ENCODE results near the gene ARHGAP15. TPM values are rescaled to one million over a fixed set of nuclear protein-coding genes. Genes with fewer than 3 reads are reported as not detected.

The ARHGAP15 gene
- total RNA-seq, 1 donor from 2014 or later, result 54.1 TPM

DNA sequence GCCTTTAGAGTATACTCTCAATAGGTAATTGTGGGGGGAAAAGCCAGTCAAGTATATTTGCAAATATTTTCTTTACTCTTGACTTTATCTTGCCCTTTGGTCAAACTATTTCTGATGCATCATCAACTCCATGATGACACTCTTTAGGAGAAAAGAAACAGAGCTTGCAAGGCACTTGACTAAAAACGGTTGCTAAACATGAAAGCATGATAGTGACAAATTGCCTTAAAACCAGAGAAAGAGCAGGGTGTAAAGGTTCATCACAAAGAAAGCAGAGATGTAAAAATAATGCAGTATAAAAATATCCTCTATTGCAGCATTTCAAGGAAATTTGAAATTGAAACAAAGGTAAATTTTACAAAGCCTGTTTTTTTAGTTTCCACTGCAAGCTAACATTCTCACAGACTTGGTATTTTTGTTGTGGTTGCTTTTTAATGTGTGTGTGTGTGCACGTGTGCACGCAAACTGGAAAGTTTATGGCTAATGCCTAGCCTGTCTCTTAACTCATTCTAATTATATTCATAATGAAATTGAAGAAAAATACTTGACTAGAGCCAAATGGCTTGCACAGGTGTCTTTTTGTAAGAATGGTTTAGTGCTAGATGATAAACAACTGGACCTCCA, 503.6 kb downstream of the ARHGAP15 start:
- Mint-ChIP-seq H3K27me3 (ENCODE audit: low read depth) (no peaks in the 10 kb centered on the region), H3K9me3 (peaks cover 17% of the 10 kb centered on the region), H3K4me3 (ENCODE audit: low read depth) (no peak overlapping the region), H3K36me3 (ENCODE audit: low read depth) (peaks cover 79% of the 10 kb centered on the region), H3K27ac (no peak overlapping the region), H3K4me1 (ENCODE audit: low read depth) (no peaks in the 10 kb centered on the region)
- intact Hi-C loops (cut with micrococcal nuclease), result no loop called here
- no peak for DNase-seq (ENCODE audit: low spot score)

- H3K4me1 Mint-ChIP-seq (ENCODE audit: low read depth), result no peaks in the 10 kb centered on the region
- intact Hi-C loops (cut with micrococcal nuclease), result no loop called here
- H3K27me3 Mint-ChIP-seq (ENCODE audit: low read depth), result no peaks in the 10 kb centered on the region
- peaks cover 74% of the 10 kb centered on the region for H3K36me3 Mint-ChIP-seq (ENCODE audit: low read depth)
- H3K4me3 Mint-ChIP-seq (ENCODE audit: low read depth), result no peak overlapping the region
- H3K27ac Mint-ChIP-seq, result no peak overlapping the region
- DNase-seq (ENCODE audit: low spot score), result no peak
- peaks cover 17% of the 10 kb centered on the region for H3K9me3 Mint-ChIP-seq
Observed at GRCh38 chr2:143633419-143633818, 504.2 kb downstream of the ARHGAP15 start.

- H3K4me1 Mint-ChIP-seq (ENCODE audit: low read depth), result no peaks in the 10 kb centered on the region
- no peak overlapping the region for H3K27ac Mint-ChIP-seq
- H3K9me3 Mint-ChIP-seq, result peaks cover 17% of the 10 kb centered on the region
- H3K27me3 Mint-ChIP-seq (ENCODE audit: low read depth), result no peaks in the 10 kb centered on the region
- intact Hi-C loops (cut with micrococcal nuclease), result no loop called here
- DNase-seq (ENCODE audit: low spot score), result no peak
- H3K4me3 Mint-ChIP-seq (ENCODE audit: low read depth), result no peak overlapping the region
- H3K36me3 Mint-ChIP-seq (ENCODE audit: low read depth), result peaks cover 74% of the 10 kb centered on the region
Observed at GRCh38 chr2:143635302-143635701, 506.1 kb downstream of the ARHGAP15 start.

DNA sequence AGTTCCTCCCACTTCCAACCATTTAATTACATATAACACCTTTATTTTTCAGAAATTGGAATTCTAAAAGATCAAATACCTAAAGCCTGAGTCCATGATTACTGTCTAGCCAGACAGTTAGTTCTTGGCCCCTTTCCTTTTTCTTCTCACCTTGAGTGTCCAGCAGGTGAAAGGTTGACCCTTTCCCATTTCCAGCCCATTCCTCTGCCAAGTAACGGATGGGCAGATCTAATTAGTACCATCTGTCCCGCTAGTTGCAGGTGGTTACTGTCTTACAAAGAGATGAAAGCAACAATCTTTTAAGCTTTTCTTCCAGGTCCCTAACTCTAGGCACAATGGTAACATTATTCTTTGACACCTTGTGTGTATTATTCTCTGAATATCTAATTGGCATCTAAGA, 506.7 kb downstream of the ARHGAP15 start:
- Mint-ChIP-seq H3K27me3 (ENCODE audit: low read depth) (no peaks in the 10 kb centered on the region), H3K9me3 (peaks cover 17% of the 10 kb centered on the region), H3K27ac (no peak overlapping the region), H3K4me3 (ENCODE audit: low read depth) (no peak overlapping the region), H3K4me1 (ENCODE audit: low read depth) (no peaks in the 10 kb centered on the region), H3K36me3 (ENCODE audit: low read depth) (peaks cover 73% of the 10 kb centered on the region)
- intact Hi-C loops (cut with micrococcal nuclease), result no loop called here
- DNase-seq (ENCODE audit: low spot score), result no peak

GRCh38 chr2:143640826-143641225, 511.6 kb downstream of the ARHGAP15 start:
- no peaks in the 10 kb centered on the region for H3K4me1 Mint-ChIP-seq (ENCODE audit: low read depth)
- no peak for DNase-seq (ENCODE audit: low spot score)
- intact Hi-C loops (cut with micrococcal nuclease), result no loop called here
- H3K27me3 Mint-ChIP-seq (ENCODE audit: low read depth), result no peaks in the 10 kb centered on the region
- no peak overlapping the region for H3K27ac Mint-ChIP-seq
- H3K4me3 Mint-ChIP-seq (ENCODE audit: low read depth), result no peak overlapping the region
- peaks cover 58% of the 10 kb centered on the region for H3K36me3 Mint-ChIP-seq (ENCODE audit: low read depth)
- peaks cover 17% of the 10 kb centered on the region for H3K9me3 Mint-ChIP-seq

DNA sequence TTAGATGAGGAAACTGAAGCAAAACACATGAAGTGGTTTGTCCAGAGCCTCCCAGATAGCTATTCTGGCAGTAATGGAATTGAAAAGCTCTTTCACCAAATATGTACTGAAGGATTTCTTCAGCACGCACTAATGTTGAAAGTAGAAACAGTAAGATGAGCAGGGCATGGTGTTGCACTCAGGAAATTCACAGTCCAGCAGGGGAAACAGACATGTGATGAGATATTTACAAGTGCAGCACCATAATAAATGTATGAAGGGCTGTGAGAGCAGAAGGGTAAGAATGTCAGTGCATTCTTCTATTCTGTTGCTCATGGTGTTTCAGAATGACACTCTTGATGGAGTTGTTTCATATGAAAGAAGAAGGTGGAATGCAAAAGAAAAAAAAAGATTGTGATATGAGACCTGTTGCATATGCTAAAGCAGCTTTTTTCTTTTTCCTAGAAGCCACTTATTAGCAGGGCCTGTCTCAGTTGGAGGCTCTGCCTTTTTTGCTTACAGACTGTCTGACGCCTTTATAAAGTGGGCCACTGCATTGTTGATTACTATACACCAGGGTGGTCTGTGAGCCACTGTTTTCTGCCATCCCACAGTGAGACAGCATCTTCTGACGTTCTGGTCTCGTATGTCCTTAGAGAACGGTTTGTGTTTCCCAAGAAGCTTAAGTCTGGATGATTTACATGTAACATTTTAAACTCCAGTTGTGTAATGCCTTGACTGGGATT, 516.9 kb downstream of the ARHGAP15 start:
- Mint-ChIP-seq H3K27ac (no peak overlapping the region), H3K27me3 (ENCODE audit: low read depth) (no peaks in the 10 kb centered on the region), H3K36me3 (ENCODE audit: low read depth) (peaks cover 66% of the 10 kb centered on the region), H3K4me3 (ENCODE audit: low read depth) (no peak overlapping the region), H3K9me3 (peaks cover 9% of the 10 kb centered on the region), H3K4me1 (ENCODE audit: low read depth) (no peaks in the 10 kb centered on the region)
- no peak for DNase-seq (ENCODE audit: low spot score)
- intact Hi-C loops (cut with micrococcal nuclease), result no loop called here

- Mint-ChIP-seq H3K27ac (no peak overlapping the region), H3K4me3 (ENCODE audit: low read depth) (no peak overlapping the region), H3K27me3 (ENCODE audit: low read depth) (no peaks in the 10 kb centered on the region), H3K4me1 (ENCODE audit: low read depth) (no peaks in the 10 kb centered on the region), H3K9me3 (peaks cover 28% of the 10 kb centered on the region), H3K36me3 (ENCODE audit: low read depth) (peaks cover 69% of the 10 kb centered on the region)
- no peak for DNase-seq (ENCODE audit: low spot score)
- intact Hi-C loops (cut with micrococcal nuclease), result no loop called here
Observed at GRCh38 chr2:143649226-143649740, 520.1 kb downstream of the ARHGAP15 start.

- Mint-ChIP-seq H3K27me3 (ENCODE audit: low read depth) (no peaks in the 10 kb centered on the region), H3K9me3 (peaks cover 30% of the 10 kb centered on the region), H3K36me3 (ENCODE audit: low read depth) (peaks cover 66% of the 10 kb centered on the region), H3K4me3 (ENCODE audit: low read depth) (no peak overlapping the region), H3K27ac (no peak overlapping the region), H3K4me1 (ENCODE audit: low read depth) (peaks cover 17% of the 10 kb centered on the region)
- intact Hi-C loops (cut with micrococcal nuclease), result no loop called here
- DNase-seq (ENCODE audit: low spot score), result no peak
Observed at GRCh38 chr2:143652692-143653091, 523.5 kb downstream of the ARHGAP15 start.

- no peak for DNase-seq (ENCODE audit: low spot score)
- no peaks in the 10 kb centered on the region for H3K27me3 Mint-ChIP-seq (ENCODE audit: low read depth)
- peaks cover 31% of the 10 kb centered on the region for H3K36me3 Mint-ChIP-seq (ENCODE audit: low read depth)
- intact Hi-C loops (cut with micrococcal nuclease), result no loop called here
- no peaks in the 10 kb centered on the region for H3K4me1 Mint-ChIP-seq (ENCODE audit: low read depth)
- no peak overlapping the region for H3K4me3 Mint-ChIP-seq (ENCODE audit: low read depth)
- peaks cover 10% of the 10 kb centered on the region for H3K9me3 Mint-ChIP-seq
- no peak overlapping the region for H3K27ac Mint-ChIP-seq
Observed at GRCh38 chr2:143668234-143668633, 539.0 kb downstream of the ARHGAP15 start.

DNA sequence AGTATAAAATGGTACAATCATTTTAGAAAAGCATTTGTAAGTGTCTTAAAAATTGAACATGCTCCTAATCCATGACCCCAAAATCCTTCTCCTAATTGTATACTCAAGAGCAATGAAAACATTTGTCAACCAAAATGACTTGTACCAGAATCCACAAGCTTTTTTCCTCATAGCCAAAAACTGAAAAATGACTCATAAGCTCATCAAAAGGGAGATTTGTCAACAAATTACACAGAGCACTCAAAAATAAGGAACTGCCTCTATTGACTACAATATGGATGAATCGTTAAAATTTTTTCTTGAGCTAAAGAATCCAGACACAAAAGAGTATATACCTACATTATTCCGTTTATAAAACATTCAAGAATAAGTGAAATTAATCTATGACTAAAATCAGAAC, 544.8 kb downstream of the ARHGAP15 start:
- Mint-ChIP-seq H3K27me3 (ENCODE audit: low read depth) (no peaks in the 10 kb centered on the region), H3K4me3 (ENCODE audit: low read depth) (no peak overlapping the region), H3K27ac (peak overlapping the region; percentile 47), H3K36me3 (ENCODE audit: low read depth) (peaks cover 48% of the 10 kb centered on the region), H3K9me3 (no peaks in the 10 kb centered on the region), H3K4me1 (ENCODE audit: low read depth) (peaks cover 10% of the 10 kb centered on the region)
- intact Hi-C loops (cut with micrococcal nuclease), result loop anchor here (2.0 kb wide), 1 partner anchor 31 kb away; no protein-coding TSS in a partner anchor
- DNase-seq (ENCODE audit: low spot score), result no peak

DNA sequence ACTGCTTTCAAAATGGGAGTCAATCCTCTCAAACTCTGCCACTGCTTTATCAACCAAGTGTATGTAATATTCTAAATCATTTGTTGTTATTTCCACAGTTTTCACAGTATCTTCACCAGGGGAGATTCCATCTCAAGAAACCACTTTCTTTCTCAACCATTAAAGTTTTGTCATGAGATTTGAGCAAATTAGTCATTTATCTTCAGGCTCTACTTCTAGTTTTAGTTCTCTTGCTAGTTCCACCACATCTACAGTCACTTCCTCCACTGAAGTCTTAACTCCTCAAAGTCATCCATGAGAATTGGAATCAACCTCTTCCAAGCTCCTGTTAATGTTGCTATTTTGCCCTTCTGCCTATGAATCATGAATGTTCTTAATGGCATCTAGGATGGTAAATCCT, 545.8 kb downstream of the ARHGAP15 start:
- Mint-ChIP-seq H3K4me3 (ENCODE audit: low read depth) (no peak overlapping the region), H3K4me1 (ENCODE audit: low read depth) (peaks cover 10% of the 10 kb centered on the region), H3K27me3 (ENCODE audit: low read depth) (no peaks in the 10 kb centered on the region), H3K36me3 (ENCODE audit: low read depth) (peaks cover 43% of the 10 kb centered on the region), H3K27ac (no peak overlapping the region), H3K9me3 (no peaks in the 10 kb centered on the region)
- no peak for DNase-seq (ENCODE audit: low spot score)
- intact Hi-C loops (cut with micrococcal nuclease), result loop anchor here (2.0 kb wide), 1 partner anchor 30 kb away; no protein-coding TSS in a partner anchor

- intact Hi-C loops (cut with micrococcal nuclease), result no loop called here
- no peak overlapping the region for H3K4me3 Mint-ChIP-seq (ENCODE audit: low read depth)
- DNase-seq (ENCODE audit: low spot score), result no peak
- H3K9me3 Mint-ChIP-seq, result no peaks in the 10 kb centered on the region
- H3K4me1 Mint-ChIP-seq (ENCODE audit: low read depth), result peaks cover 6% of the 10 kb centered on the region
- peaks cover 28% of the 10 kb centered on the region for H3K36me3 Mint-ChIP-seq (ENCODE audit: low read depth)
- no peaks in the 10 kb centered on the region for H3K27me3 Mint-ChIP-seq (ENCODE audit: low read depth)
- no peak overlapping the region for H3K27ac Mint-ChIP-seq
Observed at GRCh38 chr2:143679617-143680016, 550.4 kb downstream of the ARHGAP15 start.

GRCh38 chr2:143680885-143681405, 551.7 kb downstream of the ARHGAP15 start:
- intact Hi-C loops (cut with micrococcal nuclease), result no loop called here
- DNase-seq (ENCODE audit: low spot score), result no peak
- no peaks in the 10 kb centered on the region for H3K27me3 Mint-ChIP-seq (ENCODE audit: low read depth)
- H3K36me3 Mint-ChIP-seq (ENCODE audit: low read depth), result peaks cover 19% of the 10 kb centered on the region
- no peak overlapping the region for H3K4me3 Mint-ChIP-seq (ENCODE audit: low read depth)
- no peaks in the 10 kb centered on the region for H3K4me1 Mint-ChIP-seq (ENCODE audit: low read depth)
- H3K27ac Mint-ChIP-seq, result no peak overlapping the region
- no peaks in the 10 kb centered on the region for H3K9me3 Mint-ChIP-seq

Measured in activated T-helper 2 cell treated with anti-CD3 and anti-CD28 coated beads, Interferon-gamma antibody, Interleukin-2, Interleukin-4, amounts not matched to agents 10 μg/mL and 5 μg/mL and 100 μg/mL, durations not matched to agents 14 hours and 24 hours and 36 hours (primary cell).